Stimulated activated CD4-positive, alpha-beta T cell treated with anti-CD3 and anti-CD28 coated beads, Interleukin-2, amount 100 ng/mL, for 24 hours (primary cell): ENCODE measurements around the gene MED7.

Experiments
- DNase-seq, 2 donors: peaks; one replicate each; pipeline ENCODE4 v3.0.0-alpha.2; 2020

Gene MED7

DNA sequence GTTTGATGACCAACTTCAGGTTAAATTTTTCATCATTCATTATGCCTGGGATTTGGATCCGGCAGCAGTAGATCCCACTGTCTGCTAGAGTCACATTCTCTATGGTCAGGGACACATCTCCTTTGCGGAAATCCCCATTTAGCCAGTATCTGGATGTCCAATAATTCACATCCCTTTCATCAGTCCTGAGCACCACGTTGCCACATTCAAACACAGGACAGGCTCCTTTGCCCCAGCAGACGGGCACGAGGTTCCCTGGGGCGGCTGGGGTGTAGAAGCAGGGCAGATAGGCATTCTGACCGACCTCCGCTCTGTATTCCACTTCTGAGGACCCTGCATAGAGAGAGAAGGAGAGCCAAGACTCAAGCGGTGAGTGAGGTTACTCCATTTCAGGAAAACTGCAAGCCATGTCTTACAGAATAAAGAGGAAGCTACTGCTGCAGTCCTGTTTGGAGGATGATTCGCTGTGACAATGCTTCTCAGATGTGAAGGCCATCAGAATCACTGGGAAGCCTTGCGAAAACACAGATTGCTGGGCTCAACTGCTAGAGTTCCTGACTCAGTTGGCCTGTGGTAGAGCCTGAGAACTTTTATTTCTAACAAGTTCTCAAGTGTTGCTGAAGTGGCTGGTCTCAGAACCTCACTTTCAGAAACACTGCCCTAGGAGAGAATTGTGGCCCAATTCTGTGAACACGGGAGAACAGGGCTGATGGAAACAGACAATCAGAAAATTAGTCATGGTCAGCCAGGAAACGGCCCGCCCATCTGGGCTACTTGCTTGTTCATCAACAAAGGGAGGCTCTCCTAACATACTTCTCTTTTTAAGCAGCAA, 35.8 kb downstream of the MED7 start:
- peak; percentile 26 to 38 for DNase-seq

DNA sequence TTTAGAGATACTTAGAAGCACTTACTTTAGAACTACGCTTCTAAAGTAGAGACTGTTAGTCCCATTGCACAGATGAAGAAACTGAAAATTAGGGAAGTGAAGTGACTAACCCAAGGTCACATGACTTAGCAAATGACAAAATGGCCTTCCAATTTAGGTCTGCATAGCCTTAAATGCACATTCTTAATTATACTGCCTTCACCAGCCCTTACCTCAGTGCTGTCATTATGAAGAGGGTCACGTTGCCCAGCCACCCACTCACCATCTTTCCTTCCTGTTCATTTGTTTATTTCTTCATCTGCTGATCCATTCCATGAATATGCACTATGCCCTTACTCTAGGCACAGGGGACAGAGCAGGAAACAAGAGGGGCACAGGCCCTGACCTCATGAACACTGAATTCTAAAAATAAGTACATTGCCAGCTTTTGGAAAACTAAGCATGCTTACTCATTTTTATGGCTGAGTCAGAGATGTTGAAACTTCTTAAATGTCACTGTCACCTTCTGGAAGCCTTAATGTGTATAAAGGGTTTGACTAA, 42.5 kb downstream of the MED7 start:
- DNase-seq = peak; percentile 26 to 34

DNA sequence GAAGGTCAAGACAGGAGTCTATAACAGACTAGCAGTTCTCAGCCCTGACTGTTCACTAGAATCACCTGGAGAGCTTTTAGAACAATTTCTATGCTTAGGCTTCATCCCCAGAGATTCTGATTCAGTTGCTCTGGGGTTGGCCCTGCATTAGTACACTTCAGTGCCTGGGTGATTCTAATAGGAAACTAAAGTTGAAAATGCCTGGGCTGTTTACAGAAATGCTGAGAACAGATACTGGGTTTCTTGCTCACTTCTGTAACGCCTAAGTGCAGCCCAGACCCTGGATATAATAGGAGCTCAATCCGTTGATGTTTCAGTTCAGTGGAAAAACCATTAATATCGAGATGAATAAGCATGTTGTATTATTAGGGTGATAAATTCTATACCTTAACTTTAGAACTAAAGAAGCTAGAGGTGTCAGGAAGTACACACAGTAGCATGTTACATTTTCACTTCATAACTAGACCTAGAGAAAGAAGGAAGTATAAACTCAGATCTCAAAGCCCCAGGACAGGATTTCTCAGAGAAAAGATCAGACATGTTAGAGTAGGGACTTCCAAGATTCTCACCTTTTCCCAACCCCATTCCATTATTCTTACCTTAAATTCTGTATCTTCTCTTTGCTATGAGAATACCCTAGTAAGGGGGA, 54.2 kb downstream of the MED7 start:
- no peak for DNase-seq
